Measurements from ENCODE around the gene C11orf91. TPM values are rescaled to one million over a fixed set of nuclear protein-coding genes. Genes with fewer than 3 reads are reported as not detected.

The C11orf91 gene
- total and polyA plus RNA-seq, 8 donors: 2.2 TPM; not detected in 7

GRCh38 chr11:33669598-33670249 is 30.9 kb downstream of the C11orf91 start:
- no peak for ATAC-seq
- H3K4me3 ChIP-seq: no peak overlapping the region
- DNase-seq: no peak
- intact Hi-C loops (cut with DNase I): no loop called here
- H3K4me1 ChIP-seq: no peaks in the 10 kb centered on the region
- TF ChIP-seq, protein P1, sequence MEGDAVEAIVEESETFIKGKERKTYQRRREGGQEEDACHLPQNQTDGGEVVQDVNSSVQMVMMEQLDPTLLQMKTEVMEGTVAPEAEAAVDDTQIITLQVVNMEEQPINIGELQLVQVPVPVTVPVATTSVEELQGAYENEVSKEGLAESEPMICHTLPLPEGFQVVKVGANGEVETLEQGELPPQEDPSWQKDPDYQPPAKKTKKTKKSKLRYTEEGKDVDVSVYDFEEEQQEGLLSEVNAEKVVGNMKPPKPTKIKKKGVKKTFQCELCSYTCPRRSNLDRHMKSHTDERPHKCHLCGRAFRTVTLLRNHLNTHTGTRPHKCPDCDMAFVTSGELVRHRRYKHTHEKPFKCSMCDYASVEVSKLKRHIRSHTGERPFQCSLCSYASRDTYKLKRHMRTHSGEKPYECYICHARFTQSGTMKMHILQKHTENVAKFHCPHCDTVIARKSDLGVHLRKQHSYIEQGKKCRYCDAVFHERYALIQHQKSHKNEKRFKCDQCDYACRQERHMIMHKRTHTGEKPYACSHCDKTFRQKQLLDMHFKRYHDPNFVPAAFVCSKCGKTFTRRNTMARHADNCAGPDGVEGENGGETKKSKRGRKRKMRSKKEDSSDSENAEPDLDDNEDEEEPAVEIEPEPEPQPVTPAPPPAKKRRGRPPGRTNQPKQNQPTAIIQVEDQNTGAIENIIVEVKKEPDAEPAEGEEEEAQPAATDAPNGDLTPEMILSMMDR (IDR thresholded peaks at IDR 0.05): no peak
- no peaks in the 10 kb centered on the region for H3K27me3 ChIP-seq
- H3K27ac ChIP-seq: no peak overlapping the region
- H3K36me3 ChIP-seq: no peaks in the 10 kb centered on the region
- H3K9me3 ChIP-seq: no peaks in the 10 kb centered on the region

DNA sequence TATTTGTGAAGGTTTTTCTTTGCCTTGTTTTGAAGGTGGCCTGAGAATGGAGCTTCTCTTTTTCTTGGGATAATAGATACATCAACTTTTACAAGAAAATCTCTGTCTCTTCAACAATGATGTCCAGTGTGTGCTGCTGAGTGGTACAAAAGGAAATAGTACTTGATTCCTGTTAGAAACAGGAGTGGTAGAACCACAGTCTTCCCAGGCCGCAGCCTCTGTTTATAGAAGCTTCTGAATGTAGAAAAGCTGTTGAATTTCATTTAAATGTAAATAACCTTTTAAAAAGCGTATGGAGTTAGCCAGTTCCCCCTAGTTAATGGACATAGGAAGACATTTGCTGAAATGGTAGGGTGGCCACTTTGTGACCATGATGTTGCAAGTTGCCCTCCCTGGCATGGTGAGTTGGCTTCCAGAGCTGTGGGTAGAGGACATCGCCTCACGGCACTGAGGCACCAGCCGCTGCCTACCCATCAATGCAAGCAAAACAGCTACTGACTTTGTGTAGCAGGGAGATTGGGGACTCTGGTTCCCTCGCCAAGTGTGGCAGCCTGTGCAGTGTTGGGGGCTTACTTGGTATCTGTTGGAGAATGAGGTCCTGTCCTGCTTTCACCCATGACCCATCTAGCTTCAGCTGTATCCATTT is 31.6 kb downstream of the C11orf91 start:
- Histone ChIP-seq H3K4me1 (no peaks in the 10 kb centered on the region), H3K36me3 (no peaks in the 10 kb centered on the region), H3K27ac (no peak overlapping the region), H3K9me3 (no peaks in the 10 kb centered on the region), H3K27me3 (no peaks in the 10 kb centered on the region), H3K4me3 (no peak overlapping the region)
- DNase-seq (no peak), ATAC-seq (no peak)
- TF ChIP-seq, protein P1 (IDR thresholded peaks at IDR 0.05): no peak
- intact Hi-C loops (cut with DNase I): no loop called here

- no peaks in the 10 kb centered on the region for H3K9me3 ChIP-seq
- TF ChIP-seq, protein P1 (IDR thresholded peaks at IDR 0.05): no peak
- intact Hi-C loops (cut with DNase I): no loop called here
- H3K27ac ChIP-seq: no peak overlapping the region
- no peaks in the 10 kb centered on the region for H3K36me3 ChIP-seq
- ATAC-seq: no peak
- H3K4me1 ChIP-seq: no peaks in the 10 kb centered on the region
- H3K27me3 ChIP-seq: no peaks in the 10 kb centered on the region
- no peak overlapping the region for H3K4me3 ChIP-seq
- DNase-seq: no peak
These were observed 32.2 kb downstream of the C11orf91 start for GRCh38 chr11:33668468-33668825.

- no peak for ATAC-seq
- intact Hi-C loops (cut with DNase I): no loop called here
These were observed 32.7 kb downstream of the C11orf91 start for GRCh38 chr11:33667819-33668467.

More at GRCh38 chr11:33667819-33668467, 32.7 kb downstream of the C11orf91 start:
- H3K4me3 ChIP-seq: no peak overlapping the region
- no peaks in the 10 kb centered on the region for H3K9me3 ChIP-seq
- TF ChIP-seq, protein P1 (IDR thresholded peaks at IDR 0.05): no peak
- H3K27me3 ChIP-seq: no peaks in the 10 kb centered on the region
- H3K36me3 ChIP-seq: no peaks in the 10 kb centered on the region
- DNase-seq: no peak
- no peaks in the 10 kb centered on the region for H3K4me1 ChIP-seq
- H3K27ac ChIP-seq: no peak overlapping the region
